Fibroblast of lung (primary cell): Measurements from ENCODE around the gene HIP1.

Source experiments
- EZH2 ChIP-seq: IDR thresholded peaks from 2 replicates; pipeline ENCODE4 v1.5.1; 2012; ENCODE audit warnings: low read length, control low read depth, mild to moderate bottlenecking; ENCODE audit errors: missing control alignments
- TF ChIP-seq, protein P1 (sequence below), 2 donors: IDR thresholded peaks in 1 of 2; conservative IDR thresholded peaks in 1 of 2; 1 replicate in 1 of 2; 2 replicates in 1 of 2; pipeline ENCODE4 v1.5.1; 2011 to 2012; ENCODE audit warnings: low read length in 2 of 2, control low read depth in 1 of 2, inconsistent platforms in 1 of 2, low read depth in 1 of 2, mild to moderate bottlenecking in 1 of 2

DNA sequence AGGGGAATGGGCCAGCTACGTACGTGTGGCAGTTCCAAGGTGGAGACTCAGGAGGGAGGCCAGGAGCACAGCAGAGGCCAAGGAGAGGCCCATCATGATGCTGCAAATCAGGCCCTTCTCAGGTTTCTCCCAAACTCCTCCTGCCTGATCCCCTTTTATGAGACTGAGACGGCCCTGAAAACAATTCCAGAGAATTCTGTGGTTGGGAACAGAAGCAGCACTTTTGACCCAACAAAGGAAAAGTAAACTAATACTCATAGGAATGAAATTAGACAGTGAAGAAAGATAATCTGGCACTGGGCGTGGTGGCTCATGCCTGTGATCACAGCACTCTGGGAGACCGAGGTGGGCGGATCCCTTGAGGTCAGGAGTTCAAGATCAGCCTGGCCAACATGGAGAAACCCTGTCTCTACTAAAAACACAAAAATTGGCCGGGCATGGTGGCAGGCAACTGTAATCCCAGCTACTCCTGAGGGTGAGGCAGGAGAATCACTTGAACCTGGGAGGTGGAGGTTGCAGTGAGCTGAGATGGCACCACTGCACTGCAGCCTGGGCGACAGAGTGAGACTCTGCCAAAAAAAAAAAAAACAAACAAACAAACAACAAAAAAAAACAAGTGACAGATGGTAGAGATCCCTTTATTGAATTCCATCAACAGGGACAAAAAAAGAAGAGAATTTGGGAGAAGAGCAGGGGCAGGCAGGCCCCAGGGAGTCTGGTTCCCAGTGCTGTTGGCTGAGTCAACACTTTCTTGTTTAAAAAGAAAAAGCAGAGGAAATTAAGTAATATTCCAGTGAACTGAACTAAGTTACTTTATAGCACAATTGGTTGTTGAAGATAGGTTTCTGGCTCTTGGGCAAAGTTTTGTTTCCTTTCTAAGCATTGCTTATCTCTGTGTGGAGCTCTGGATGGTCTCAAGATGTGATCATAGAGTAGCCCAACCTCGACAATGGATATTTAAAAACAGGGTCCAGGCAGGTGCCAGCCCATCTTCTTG, 33.6 kb upstream of the HIP1 start, which contains the start of gene CCL26:
- TF ChIP-seq, protein P1, sequence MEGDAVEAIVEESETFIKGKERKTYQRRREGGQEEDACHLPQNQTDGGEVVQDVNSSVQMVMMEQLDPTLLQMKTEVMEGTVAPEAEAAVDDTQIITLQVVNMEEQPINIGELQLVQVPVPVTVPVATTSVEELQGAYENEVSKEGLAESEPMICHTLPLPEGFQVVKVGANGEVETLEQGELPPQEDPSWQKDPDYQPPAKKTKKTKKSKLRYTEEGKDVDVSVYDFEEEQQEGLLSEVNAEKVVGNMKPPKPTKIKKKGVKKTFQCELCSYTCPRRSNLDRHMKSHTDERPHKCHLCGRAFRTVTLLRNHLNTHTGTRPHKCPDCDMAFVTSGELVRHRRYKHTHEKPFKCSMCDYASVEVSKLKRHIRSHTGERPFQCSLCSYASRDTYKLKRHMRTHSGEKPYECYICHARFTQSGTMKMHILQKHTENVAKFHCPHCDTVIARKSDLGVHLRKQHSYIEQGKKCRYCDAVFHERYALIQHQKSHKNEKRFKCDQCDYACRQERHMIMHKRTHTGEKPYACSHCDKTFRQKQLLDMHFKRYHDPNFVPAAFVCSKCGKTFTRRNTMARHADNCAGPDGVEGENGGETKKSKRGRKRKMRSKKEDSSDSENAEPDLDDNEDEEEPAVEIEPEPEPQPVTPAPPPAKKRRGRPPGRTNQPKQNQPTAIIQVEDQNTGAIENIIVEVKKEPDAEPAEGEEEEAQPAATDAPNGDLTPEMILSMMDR (conservative IDR thresholded peaks at IDR 0.05 in 1 of 2, IDR thresholded peaks at IDR 0.05 in 1 of 2; ENCODE audit: low read depth in 1 of 2, low read length in 2 of 2) = no peak
- TF ChIP-seq EZH2 = no peak
